Measurements from ENCODE around the gene ACADM. TPM values are rescaled to one million over a fixed set of nuclear protein-coding genes. Genes with fewer than 3 reads are reported as not detected.
"Not testable (repeated sequence)": the region's sequence is repeated elsewhere in the genome, so short reads cannot be mapped to it uniquely, and the experiment has no call there.

The ACADM gene
- total RNA-seq, 1 donor from 2014 or later: 70.3 TPM

DNA sequence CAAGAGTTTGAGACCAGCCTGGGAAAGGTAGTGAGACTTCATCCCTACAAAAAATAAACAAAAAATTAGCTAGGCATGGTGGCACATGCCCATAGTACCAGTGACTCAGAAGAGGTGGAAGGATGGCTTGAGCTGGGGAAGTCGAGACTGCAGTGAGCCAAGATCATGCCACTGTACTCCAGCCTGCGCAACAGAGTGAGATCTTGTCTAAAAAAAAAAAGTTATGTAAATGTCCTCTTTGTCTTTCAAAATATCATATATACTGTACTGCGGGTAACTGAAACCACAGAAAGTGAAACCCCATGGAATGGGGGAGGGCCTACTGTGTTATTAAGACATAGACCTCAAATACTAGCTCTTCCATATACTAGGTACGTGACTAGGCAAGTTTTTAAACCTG, 20.8 kb downstream of the ACADM start:
- no peak overlapping the region for H3K27ac Mint-ChIP-seq (ENCODE audit: unreplicated experiment)
- no peak for TF ChIP-seq CTCF (IDR thresholded peaks at IDR 0.05; ENCODE audit: partially characterized antibody, unreplicated experiment)
- H3K4me3 Mint-ChIP-seq (ENCODE audit: unreplicated experiment): no peak overlapping the region
- no peaks in the 10 kb centered on the region for H3K27me3 Mint-ChIP-seq (ENCODE audit: unreplicated experiment)
- H3K36me3 Mint-ChIP-seq (ENCODE audit: unreplicated experiment): no peaks in the 10 kb centered on the region
- DNase-seq: no peak
- no peaks in the 10 kb centered on the region for H3K4me1 Mint-ChIP-seq (ENCODE audit: low read depth, unreplicated experiment)
- no peaks in the 10 kb centered on the region for H3K9me3 Mint-ChIP-seq (ENCODE audit: unreplicated experiment)

GRCh38 chr1:75757210-75757609, 32.7 kb downstream of the ACADM start:
- not testable (repeated sequence) for H3K4me3 Mint-ChIP-seq (ENCODE audit: unreplicated experiment)

GRCh38 chr1:75758543-75758942, 34.0 kb downstream of the ACADM start:
- not testable (repeated sequence) for H3K4me1 Mint-ChIP-seq (ENCODE audit: low read depth, unreplicated experiment); H3K27me3 Mint-ChIP-seq (ENCODE audit: unreplicated experiment); H3K9me3 Mint-ChIP-seq (ENCODE audit: unreplicated experiment); H3K27ac Mint-ChIP-seq (ENCODE audit: unreplicated experiment); H3K4me3 Mint-ChIP-seq (ENCODE audit: unreplicated experiment); DNase-seq
- H3K36me3 Mint-ChIP-seq (ENCODE audit: unreplicated experiment): peaks cover 34% of the 10 kb centered on the region

More at GRCh38 chr1:75757210-75757609, 32.7 kb downstream of the ACADM start:
- peaks cover 47% of the 10 kb centered on the region for H3K36me3 Mint-ChIP-seq (ENCODE audit: unreplicated experiment)
- H3K27ac Mint-ChIP-seq (ENCODE audit: unreplicated experiment); DNase-seq; H3K27me3 Mint-ChIP-seq (ENCODE audit: unreplicated experiment); H3K4me1 Mint-ChIP-seq (ENCODE audit: low read depth, unreplicated experiment); H3K9me3 Mint-ChIP-seq (ENCODE audit: unreplicated experiment): not testable (repeated sequence)

- Mint-ChIP-seq H3K9me3 (ENCODE audit: unreplicated experiment) (no peaks in the 10 kb centered on the region), H3K27ac (ENCODE audit: unreplicated experiment) (no peak overlapping the region), H3K4me3 (ENCODE audit: unreplicated experiment) (no peak overlapping the region), H3K4me1 (ENCODE audit: low read depth, unreplicated experiment) (no peaks in the 10 kb centered on the region), H3K36me3 (ENCODE audit: unreplicated experiment) (no peaks in the 10 kb centered on the region), H3K27me3 (ENCODE audit: unreplicated experiment) (peaks cover 1% of the 10 kb centered on the region)
- no peak for DNase-seq
- TF ChIP-seq CTCF (IDR thresholded peaks at IDR 0.05; ENCODE audit: partially characterized antibody, unreplicated experiment): no peak
Observed at GRCh38 chr1:75764057-75764655, 39.6 kb downstream of the ACADM start.

DNA sequence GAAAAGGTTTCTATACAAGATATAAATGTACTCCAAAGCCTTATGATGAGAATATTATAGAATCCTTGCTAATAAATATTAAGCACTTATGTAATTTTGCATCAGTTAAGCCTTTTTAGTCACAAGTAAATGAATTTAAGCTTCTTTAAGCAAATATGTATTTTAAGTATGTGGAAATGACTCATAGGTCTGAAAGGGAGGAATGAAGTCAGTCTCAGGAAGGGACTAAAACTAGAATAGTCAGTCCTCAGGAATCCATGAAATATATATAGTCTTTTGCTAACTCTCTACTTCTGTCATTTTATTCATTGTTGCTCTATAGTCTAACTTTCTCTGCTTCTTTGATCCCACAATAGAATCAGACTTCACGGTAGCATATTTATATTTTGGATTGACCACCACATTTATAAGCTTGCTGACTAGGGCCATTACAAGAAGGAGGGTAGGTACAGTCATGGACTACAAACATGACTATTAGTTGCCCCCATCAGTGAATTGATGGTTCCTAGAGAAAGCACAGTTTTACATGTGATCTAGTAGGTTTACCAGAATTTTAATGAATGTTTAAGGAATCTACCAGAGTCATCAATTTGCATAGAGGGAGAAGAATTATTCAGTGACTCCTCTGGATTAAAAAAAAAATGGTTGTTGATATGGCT, 41.3 kb downstream of the ACADM start:
- TF ChIP-seq CTCF (IDR thresholded peaks at IDR 0.05; ENCODE audit: partially characterized antibody, unreplicated experiment): no peak
- H3K36me3 Mint-ChIP-seq (ENCODE audit: unreplicated experiment): no peaks in the 10 kb centered on the region

GRCh38 chr1:75768016-75768415, 43.5 kb downstream of the ACADM start:
- Mint-ChIP-seq H3K27ac (ENCODE audit: unreplicated experiment) (no peak overlapping the region), H3K36me3 (ENCODE audit: unreplicated experiment) (no peaks in the 10 kb centered on the region), H3K27me3 (ENCODE audit: unreplicated experiment) (peaks cover 3% of the 10 kb centered on the region), H3K4me3 (ENCODE audit: unreplicated experiment) (no peak overlapping the region), H3K4me1 (ENCODE audit: low read depth, unreplicated experiment) (no peaks in the 10 kb centered on the region), H3K9me3 (ENCODE audit: unreplicated experiment) (no peaks in the 10 kb centered on the region)
- DNase-seq: no peak
- no peak for TF ChIP-seq CTCF (IDR thresholded peaks at IDR 0.05; ENCODE audit: partially characterized antibody, unreplicated experiment)

More for the DNA sequence above, 41.3 kb downstream of the ACADM start:
- no peak overlapping the region for H3K27ac Mint-ChIP-seq (ENCODE audit: unreplicated experiment)
- DNase-seq: no peak
- H3K9me3 Mint-ChIP-seq (ENCODE audit: unreplicated experiment): no peaks in the 10 kb centered on the region
- no peaks in the 10 kb centered on the region for H3K4me1 Mint-ChIP-seq (ENCODE audit: low read depth, unreplicated experiment)
- peaks cover 1% of the 10 kb centered on the region for H3K27me3 Mint-ChIP-seq (ENCODE audit: unreplicated experiment)
- H3K4me3 Mint-ChIP-seq (ENCODE audit: unreplicated experiment): no peak overlapping the region
